GM04504 (cell line): ENCODE results near the gene ZNF19.
A peak's percentile ranks its signal among the peaks of the same experiment; 100 is the strongest.

Experiments used
- DNase-seq: peaks from one replicate; pipeline ENCODE4 v3.0.0-alpha.2; 2012; ENCODE audit warnings: low read depth

Gene ZNF19

DNA sequence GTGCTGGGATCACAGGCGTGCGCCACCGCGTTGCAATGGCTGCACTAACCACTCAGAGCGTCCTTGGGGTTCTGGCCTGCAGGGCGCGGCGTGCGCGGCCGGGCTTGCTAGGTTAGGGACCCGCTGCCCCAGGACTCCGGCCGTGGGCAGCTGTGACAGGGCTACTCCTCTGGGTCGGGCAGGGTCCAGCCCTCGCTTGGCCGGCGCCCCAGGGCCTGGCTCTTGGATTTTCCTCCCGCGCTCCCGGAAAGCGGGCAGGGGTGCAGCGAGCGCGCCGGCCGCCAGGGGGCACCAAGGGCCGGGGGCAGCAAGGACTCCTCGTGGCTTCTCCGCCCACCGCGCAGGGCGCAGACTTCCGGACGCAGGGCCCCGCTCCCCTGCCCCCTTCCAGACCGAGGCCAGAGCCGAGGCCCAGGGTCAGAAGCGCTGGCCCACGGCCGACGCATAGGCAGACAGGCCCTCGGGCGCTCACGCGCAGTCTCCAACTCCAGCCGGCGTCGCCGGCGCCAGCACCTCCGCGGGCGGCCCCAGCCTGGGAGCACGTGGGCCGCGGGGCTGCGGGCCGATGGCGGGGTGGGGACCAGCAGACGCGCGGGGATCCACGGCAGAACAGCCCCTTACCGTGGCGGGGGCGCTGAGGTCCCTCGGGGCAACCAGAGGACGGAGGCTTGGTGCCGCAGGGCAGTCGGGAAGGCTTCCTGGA lies 47.6 kb downstream of the ZNF19 start:
- no peak for DNase-seq

GRCh38 chr16:71440669-71441347 lies 48.3 kb downstream of the ZNF19 start:
- no peak for DNase-seq

GRCh38 chr16:71439523-71439922 lies 49.6 kb downstream of the ZNF19 start:
- no peak for DNase-seq

DNA sequence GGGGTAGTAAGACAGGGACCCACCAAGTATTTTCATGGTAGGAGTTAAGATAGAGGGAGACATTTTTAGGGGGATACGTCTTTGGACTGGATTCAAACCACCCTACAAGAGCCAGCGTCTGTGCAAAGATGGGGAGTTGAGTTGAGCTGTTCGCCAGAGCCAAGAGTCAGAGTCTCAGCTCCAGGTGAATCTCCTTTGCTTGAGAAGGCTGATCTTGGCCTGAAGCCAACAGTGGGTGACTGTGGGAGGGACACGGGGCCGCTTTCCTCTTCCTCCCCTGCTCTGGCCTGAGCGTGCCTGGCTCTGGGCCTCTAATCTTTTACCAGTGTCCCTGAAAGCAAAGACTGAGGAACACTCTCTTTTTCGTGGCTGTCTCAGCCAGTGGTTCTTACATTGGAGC lies 52.7 kb downstream of the ZNF19 start:
- DNase-seq: no peak

DNA sequence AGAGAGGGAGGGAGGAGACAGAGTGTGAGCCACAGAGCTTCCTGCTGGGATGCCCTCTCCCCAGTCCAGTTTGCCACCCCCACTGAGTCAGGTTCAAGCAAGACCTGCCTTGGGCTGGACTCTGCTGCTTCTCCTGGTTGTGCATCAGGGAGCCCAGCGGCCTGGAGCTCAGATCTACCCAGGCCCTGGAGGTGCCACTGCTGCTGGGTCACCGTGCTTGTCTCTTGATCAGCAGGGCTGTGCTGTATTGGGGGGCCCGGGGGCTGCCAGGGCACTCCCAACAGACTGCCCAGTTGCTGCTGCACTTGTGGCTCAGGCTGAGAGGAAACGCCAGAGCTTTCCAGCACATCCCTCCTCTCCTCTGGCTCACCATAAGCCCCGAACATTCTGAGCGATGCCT lies 56.2 kb downstream of the ZNF19 start:
- DNase-seq: no peak

GRCh38 chr16:71431991-71432390 lies 57.1 kb downstream of the ZNF19 start:
- DNase-seq: no peak

GRCh38 chr16:71431176-71431575 lies 57.9 kb downstream of the ZNF19 start:
- DNase-seq: no peak

- no peak for DNase-seq
These were observed 58.4 kb downstream of the ZNF19 start for GRCh38 chr16:71430744-71431143.

GRCh38 chr16:71429581-71429980 lies 59.5 kb downstream of the ZNF19 start:
- no peak for DNase-seq

DNA sequence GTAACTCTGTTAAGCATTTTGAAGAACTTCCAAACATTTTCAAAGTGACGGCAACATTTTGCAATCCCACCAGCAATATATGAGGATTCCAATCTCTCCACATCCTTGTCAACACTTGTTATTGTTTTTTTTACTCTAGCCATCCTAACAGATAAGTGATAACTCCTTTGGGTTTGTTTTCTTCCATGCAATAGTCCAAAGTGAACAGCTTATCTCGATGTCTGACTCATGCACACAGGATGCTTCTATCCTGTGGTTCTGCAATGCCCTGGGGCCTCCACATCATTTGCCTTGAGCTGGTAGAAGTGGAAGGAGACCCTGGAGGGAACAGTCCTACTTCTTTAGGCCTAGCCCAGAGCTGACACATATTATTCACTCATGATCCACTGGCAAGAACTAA lies 60.2 kb downstream of the ZNF19 start:
- DNase-seq: no peak

GRCh38 chr16:71428385-71428784 lies 60.7 kb downstream of the ZNF19 start:
- DNase-seq: no peak

- no peak for DNase-seq
These were observed 62.1 kb downstream of the ZNF19 start for GRCh38 chr16:71426880-71427615.

DNA sequence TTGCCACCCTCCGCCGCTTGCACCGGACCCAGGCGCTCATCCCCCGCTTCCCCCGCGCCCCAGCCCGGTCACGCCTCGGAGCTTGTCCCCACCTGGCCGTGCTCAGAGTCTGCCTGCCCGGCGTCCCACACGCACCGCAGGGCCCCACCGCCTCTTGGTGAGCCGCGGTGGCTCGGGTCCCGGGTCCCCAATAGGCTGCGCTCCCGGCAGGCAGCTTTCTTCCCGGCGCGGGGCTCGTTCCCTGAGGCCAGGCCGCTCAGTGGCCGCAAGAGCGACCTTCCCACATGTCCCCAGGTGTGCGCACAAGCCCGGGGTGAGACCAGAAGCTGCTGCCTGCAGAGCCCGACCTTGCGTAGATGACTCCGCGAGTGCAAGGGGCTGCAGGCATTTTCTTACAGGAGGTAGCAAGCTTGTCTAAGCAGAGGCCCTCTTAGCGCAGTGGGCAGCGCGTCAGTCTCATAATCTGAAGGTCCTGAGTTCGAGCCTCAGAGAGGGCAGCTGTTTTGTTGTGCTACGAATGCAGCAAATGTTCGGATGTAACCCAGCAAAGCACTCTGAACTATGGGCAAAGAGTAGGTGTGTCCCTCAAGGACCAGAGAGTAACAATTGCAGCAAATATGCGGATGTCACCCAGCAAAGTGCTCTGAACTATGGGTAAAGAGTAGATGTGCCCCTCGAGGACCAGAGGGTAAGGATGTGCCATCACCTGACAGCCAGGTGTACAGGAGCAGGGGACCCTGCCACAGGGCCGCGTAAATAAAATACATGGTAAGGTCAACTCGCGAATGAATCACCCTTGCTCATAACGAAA lies 62.9 kb downstream of the ZNF19 start:
- DNase-seq: peak; percentile 37

DNA sequence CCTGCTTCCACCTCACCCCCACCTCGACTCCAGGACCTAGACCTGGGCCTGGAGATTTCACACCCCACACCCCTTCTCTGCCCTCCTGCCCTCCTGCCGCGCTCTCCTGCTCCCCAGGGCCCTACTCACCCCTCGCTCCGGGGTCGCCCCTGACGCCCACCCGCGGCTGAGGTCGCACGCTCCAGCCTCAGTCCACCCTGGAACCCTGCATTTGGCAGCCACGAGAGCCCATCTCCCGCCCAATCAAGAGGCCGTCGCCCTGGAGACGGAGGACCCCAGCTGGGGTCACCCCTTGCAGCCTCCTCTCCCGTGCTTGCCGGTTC lies 63.4 kb downstream of the ZNF19 start:
- DNase-seq: no peak

DNA sequence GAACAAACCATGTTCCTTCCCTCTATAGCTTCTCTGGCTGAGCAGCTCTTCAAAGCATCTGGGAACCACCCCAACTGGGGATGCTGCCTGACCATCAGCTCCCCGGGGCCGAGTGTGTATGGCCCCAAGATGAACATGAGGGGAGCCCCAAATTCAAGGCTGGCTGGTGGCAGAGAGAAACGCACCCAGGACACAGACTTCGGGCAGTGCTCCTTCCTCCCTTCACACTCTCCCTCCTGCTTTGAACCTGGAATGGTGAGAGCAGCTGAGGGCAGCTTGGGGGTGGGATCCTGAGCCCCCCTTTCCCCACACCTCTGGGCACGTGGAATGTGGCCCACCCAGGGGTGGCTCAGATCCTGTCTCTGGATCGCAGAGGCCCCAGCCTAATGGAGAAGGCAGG lies 64.5 kb downstream of the ZNF19 start:
- DNase-seq: no peak

DNA sequence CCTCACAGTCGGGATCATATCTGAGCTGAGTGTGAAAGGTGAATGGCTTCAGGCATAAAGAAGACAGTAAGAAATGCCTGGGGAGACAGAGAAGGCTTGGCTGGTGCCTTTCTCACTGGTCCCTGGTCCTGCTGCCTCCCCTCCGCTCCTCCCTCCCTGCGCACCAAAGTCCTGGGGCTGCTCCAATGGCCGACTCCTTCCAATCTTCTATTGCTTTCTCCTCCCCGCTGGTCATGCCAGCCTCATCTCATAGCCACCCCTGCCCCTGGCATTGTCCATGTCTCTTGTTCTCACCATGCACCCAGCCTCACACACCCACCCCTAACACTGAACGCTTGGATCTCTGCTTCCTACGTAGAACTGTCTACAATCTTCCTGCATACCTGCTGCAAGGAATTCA lies 65.3 kb downstream of the ZNF19 start:
- DNase-seq: no peak
